ENCODE measurements around the gene PLA2G6.
"Not testable (repeated sequence)": the region's sequence is repeated elsewhere in the genome, so short reads cannot be mapped to it uniquely, and the experiment has no call there.

Gene PLA2G6

DNA sequence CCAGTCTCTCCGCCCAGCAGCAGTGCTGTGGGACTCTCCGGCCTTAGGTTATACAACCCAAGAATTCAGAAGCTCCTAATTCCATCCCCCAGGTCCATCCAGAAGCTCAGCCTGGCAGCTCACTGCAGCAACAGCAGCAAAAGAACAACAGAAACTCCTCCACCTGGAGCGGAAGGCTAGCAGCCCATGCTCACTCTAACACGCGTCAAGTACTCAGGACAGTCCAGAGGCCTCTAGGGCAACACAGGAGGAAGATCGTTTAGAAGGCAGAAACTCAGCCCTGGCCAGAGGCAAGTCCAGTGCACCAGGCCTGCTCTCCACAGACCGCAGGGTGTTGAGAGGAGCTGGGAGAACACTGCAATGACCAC, 17.1 kb downstream of the PLA2G6 start:
- no peak for DNase-seq

GRCh38 chr22:38163844-38164550, 17.6 kb downstream of the PLA2G6 start:
- DNase-seq: no peak

- no peak for DNase-seq
Measured at GRCh38 chr22:38162881-38163843, 18.5 kb downstream of the PLA2G6 start.

GRCh38 chr22:38155703-38156102, 25.9 kb downstream of the PLA2G6 start:
- no peak for DNase-seq

DNA sequence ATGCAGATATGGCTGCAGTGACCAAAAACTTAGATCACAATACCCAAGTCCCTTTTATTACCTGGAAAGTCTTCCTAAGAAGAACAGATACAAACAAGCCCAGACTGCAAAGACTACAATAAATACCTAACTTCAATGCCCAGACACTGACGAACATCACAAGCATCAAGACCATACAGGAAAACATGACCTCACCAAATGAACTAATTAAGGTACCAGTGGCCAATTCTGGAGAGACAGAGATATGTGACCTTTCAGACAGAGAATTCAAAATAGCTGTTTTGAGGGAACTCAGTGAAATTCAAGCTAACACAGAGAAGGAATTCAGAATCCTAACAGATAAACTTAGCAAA, 27.1 kb downstream of the PLA2G6 start:
- DNase-seq: not testable (repeated sequence)

DNA sequence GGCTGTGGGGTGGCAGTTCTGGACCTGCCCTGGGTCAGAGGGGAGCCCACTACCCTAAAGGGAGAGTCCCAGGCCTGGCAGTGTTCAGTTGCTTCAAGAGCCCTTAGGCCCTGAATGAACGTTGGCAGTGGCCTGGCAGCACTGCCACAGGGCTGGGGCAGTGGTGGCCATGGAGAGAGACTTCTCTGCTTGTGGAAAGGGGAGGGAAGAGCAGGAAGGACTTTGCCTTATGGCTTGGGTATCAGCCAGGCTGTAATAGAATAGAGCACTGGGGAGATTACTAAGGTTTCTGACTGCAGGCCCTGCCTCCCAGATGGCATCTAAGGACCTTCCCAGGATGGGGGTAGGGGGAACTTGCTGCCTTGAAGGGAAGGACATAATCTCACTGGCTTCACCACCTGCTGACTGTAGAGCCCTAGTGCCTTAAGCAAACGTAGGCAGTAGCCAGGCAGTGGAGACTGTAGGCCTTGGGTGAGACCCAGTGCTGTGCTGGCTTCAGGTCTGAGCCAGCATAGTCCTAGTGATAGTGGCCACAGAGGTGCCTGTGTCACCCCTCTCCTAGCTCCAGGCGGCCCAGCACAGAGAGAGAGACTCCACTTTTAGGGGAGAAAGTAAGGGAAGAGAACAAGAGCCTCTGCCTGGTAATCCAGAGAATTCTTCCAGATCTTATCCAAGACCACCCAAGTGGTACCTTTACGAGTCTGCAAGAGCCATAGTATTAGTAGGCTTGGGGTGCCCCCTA, 27.6 kb downstream of the PLA2G6 start:
- no peak for DNase-seq

DNA sequence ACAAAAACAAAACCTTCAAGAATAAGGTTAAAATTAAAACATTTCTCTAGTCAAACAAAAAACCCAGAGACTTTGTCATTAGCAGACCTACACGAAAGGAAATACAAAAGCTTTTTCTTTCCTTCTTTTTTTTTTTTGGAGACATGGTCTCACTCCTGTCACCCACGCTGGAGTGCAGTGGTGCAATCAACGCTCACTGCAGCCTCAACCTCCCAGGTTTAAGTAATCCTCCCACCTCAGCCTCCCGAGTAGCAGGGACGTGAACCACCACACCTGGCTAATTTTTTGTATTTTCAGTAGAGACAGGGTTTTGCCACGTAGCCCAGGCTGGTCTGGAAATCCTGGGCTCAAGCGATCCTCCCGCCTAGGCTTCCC, 30.5 kb downstream of the PLA2G6 start:
- DNase-seq: no peak

- no peak for DNase-seq
Measured at GRCh38 chr22:38148245-38148644, 33.4 kb downstream of the PLA2G6 start.

GRCh38 chr22:38146166-38146565, 35.5 kb downstream of the PLA2G6 start:
- not testable (repeated sequence) for DNase-seq

DNA sequence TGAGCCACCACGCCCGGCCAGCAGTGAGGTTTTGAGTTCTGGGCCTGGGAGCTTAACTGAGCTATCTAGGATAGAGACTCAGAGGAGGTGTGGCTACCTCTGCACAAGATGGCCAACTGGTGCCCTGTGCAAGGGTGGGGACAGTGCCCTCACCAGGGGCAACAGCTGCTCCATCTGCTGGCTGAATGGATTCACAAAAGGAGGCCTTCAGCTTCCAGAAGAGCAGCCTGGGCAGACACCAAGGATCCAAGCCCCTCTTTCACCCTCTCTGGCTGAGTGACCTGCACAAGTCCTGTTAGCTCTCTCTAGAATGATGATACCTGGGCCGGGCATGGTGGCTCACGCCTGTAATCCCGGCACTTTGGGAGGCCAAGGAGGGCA, 37.6 kb downstream of the PLA2G6 start:
- DNase-seq: peak; percentile 64

DNA sequence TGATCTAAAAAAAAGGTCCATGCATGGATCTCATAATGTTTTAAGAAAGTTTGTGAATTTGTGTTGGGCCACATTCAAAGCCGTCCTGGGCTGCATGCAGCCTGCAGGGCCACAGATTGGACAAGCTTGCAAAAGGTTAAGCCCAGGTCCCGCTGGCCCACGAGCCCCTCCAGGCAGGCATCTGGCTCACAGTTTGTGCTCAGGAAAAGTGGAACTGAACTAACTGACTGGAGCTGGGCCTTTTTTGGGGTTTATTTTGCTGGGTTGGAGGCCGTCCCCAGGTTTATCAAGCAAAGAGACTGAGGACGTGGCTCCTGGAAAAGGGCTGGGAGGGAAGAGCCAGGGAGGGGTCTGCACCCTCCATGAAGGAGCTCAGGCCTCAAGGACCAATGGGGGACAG, 39.0 kb downstream of the PLA2G6 start:
- no peak for DNase-seq

DNA sequence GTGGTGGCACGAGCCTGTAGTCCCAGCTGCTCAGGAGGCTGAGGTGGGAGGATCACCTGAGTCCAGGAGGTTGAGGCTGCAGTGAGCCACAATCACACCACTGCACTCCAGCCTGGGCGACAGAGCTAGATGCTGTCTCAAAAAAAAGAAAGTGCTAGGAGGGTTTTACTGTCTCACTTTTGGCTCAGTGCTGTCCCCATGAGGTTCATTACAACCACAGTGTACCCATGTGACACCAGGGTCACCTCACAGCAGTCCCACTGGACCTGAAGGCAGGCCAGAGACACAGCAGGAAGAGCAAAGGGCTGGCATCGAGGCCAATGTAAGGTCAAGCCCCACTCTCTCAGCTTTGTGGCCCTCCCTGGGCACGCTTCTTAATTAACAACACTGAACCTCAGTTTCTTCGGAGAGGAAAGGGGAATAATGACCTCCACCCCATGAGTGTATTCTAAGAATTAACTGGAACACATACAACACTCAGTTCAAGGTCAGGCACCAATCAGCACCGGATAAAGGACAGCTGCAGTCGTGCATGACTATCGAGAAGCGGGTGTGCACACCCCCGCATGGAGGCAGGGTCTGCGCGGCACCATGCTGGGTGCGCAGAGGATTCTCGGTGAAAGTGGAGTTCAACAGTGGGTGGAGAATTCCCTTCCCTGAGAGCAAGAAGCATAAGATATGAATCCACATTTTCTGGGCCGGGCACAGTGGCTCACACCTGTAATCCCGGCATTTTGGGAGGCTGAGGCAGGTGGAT, 40.2 kb downstream of the PLA2G6 start:
- no peak for DNase-seq

- no peak for DNase-seq
Measured at GRCh38 chr22:38139901-38140300, 41.7 kb downstream of the PLA2G6 start.

GRCh38 chr22:38138961-38139360, 42.7 kb downstream of the PLA2G6 start:
- no peak for DNase-seq

DNA sequence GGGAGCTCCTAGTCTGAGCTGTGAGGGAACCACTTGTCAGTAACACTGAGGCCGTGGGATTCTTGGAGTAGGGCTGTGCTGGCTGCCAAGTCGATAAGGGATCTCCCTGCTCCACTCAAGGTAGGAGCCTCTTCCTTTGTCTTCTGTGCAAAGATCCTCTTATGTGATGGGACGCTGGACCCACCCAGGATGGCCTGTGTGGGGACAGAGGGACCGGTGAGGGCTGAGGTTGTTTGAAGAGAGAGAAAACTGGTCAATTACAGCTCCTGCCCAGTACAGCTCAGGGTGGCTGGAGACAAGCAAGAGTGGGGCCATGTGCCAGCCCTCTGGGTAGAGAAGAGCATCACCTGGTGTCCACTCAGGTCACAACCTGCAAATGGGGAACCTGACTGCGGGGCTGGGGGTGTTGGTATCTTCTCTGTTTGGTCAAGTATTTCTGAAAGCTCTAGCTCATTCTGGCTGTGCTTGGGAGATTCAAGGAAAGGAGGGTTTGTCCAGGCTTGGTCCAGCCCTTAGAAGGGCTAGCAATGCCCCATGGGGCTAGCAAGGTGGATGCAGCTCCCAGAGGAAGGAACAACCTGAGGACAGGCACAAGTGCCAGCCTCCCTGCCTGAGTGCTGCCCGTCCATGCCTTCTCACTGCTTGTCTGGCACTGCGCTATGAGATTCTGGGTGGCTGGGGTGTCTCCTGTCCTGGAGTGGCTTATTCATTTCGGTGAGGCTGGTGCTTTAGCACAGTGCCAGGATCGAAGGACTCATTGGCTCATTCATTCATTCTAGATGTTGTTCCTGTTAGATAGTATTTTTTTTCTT, 43.5 kb downstream of the PLA2G6 start:
- DNase-seq: no peak

- DNase-seq: no peak
Measured at GRCh38 chr22:38136607-38137006, 45.0 kb downstream of the PLA2G6 start.

DNA sequence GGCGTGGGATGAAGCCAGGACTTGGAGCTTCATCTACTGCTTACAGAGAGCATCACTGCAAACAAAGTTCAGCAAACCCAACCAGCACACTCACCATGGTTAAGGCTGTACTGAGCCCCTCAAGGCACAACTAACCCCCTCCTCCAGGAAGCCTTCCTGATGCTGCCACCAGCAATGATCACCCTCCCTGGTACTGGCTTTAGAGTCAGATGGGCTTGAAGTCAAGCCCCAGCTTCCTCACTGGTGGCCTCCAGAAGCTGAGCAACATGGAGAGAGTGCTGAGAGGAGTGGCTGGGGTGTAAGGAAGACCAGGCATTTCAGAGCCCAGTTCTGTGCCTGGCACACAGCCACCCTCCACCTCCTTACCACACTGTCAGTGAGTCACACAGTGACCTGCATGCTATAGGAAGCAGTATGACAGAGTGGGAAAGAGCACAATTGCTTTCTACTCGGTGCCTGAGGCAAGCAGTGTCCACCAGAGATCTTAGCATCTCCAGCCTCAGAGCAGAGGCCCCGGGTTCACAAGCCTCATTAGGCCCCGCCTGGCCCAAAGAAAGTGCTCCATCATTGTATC, 46.4 kb downstream of the PLA2G6 start:
- DNase-seq: no peak

- no peak for DNase-seq
Measured at GRCh38 chr22:38133331-38133730, 48.3 kb downstream of the PLA2G6 start.

DNA sequence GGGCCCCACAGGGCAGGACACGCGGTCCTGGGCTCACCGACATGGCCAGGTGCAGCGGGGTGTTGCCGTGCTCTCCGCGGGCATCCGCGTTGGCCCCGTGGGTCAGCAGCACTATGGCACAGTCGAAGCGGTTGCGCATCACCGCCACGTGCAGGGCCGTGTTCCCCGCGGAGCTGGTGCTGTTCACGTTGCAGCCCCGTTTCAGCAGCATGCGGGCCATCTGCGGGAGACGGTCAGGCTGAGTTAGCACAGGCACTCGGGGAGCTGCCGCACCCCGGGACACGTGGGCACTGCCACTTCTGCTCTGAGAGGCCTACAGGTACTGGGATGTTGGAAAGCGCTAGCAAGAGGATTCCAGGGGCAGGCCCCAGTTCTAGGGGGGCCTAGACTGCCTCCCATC, 48.8 kb downstream of the PLA2G6 start:
- DNase-seq: no peak

- no peak for DNase-seq
Measured at GRCh38 chr22:38132136-38132535, 49.5 kb downstream of the PLA2G6 start.

GRCh38 chr22:38131399-38131798, 50.2 kb downstream of the PLA2G6 start:
- no peak for DNase-seq

DNA sequence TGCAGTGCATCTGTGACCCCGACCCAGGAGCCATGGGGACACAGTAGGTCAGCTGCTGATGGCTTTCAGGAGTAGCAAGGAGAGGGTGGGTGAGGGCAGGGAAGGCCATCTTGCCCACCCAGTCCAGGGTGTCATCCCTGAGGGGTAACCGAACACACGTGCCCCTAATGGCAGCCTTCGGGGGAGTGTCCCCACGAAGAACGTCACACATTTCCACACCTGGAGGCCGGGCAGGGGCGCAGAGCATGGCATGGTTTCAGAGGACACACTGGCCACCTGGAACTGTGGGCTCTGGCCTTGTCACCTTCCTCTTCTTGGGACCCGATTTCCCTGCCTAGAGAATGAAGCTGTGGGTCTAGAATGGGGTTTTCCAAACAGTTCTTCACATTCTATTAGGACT, 51.8 kb downstream of the PLA2G6 start:
- no peak for DNase-seq

Measured in NCI-H146 (cell line).